ENCODE results near the gene ZMIZ1. TPM values are rescaled to one million over a fixed set of nuclear protein-coding genes. Genes with fewer than 3 reads are reported as not detected.

ZMIZ1 gene
- polyA plus RNA-seq, 4 donors = 74.1 to 80.9 (median 77.0) TPM

DNA sequence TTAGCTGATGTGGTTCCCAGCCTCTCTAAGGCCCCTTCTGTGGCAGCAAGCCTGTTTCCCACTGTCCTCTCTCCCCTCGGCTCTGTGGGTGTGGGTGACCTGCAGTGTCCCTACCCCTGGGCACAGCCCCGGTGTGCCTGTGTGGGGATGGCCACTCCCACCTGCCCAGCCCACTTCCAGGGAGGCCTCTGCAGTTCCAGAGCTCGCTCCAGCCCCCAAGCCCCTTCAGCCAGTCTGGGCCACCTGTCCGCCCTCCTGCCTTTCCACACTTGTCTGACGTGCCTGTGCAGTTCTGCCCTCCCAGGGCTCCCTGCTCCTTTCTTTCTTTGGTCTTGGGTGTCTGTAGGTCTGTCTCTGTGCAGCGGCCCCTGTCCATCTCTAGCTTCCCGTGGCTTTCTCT, 151.5 kb downstream of the ZMIZ1 start:
- DNase-seq (ENCODE audit: low read depth in 4 of 4, low spot score in 3 of 4) = no peak

DNA sequence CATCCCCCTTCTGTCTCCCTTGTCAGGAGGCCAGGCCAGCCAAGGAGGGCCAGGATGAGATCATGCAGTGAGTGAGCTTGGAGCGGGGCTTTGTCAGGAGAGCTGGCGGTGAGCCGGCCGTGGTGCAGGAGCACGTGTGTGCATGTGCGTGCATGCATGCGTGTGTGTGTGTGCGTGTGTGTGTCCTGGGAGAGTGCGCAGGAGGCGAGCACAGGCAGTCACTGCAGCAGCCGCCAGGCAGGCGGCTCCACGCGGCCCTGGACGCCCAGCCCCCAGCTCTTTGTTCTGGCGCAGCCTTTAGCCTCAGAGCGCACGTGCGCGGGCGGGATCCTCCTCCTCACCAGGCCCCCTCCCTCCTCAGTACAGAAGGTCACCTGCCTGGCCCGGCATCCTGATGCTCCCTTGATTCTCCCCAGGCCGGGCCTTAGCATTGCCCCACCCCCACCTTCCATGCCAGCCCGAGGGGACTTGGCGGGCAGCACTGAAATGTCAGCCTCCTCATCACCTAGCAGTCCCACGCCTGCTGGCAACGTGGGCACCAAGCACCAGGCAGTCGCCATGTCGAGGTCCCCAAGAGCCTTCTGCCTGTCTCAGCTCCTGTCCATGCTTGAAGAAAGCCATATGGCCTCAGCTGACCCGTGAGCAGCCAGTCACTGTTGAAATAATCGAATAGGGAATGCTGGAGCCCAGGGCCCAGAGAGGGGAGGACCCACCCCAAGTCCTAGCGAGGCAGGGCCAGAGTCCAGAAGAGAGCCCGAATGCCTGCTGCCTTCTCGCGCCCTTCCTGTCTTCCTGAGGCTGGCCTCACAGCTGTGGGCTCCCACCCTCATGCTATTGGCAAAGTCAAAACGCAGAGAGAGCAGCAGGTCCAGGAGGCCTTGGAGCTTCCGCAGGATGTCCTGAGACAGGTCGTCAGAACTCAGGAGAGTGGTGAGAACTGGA, 152.6 kb downstream of the ZMIZ1 start:
- DNase-seq (ENCODE audit: low read depth in 4 of 4, low spot score in 3 of 4) = peak in 1 of 4 donors; percentile 67

DNA sequence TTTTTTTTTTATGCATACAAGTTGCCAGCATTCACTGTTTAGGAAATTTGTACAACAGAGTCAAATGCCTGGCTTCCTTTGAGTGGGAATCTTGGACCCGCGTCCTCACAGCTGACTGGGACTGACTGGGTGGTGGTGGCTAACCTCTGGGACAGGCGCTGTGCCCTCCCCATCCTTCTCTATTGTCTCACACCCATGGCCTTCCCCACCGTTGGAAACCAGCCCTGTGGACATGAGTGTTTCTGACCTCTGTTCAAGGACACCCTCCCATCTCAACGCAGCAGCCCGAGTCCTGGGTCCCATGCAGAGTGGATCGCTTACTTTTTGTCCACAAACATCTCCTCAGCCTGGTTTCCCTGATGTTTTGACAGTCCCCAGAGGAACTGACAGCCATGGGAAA, 153.4 kb downstream of the ZMIZ1 start:
- DNase-seq (ENCODE audit: low read depth in 4 of 4, low spot score in 3 of 4) = no peak

DNA sequence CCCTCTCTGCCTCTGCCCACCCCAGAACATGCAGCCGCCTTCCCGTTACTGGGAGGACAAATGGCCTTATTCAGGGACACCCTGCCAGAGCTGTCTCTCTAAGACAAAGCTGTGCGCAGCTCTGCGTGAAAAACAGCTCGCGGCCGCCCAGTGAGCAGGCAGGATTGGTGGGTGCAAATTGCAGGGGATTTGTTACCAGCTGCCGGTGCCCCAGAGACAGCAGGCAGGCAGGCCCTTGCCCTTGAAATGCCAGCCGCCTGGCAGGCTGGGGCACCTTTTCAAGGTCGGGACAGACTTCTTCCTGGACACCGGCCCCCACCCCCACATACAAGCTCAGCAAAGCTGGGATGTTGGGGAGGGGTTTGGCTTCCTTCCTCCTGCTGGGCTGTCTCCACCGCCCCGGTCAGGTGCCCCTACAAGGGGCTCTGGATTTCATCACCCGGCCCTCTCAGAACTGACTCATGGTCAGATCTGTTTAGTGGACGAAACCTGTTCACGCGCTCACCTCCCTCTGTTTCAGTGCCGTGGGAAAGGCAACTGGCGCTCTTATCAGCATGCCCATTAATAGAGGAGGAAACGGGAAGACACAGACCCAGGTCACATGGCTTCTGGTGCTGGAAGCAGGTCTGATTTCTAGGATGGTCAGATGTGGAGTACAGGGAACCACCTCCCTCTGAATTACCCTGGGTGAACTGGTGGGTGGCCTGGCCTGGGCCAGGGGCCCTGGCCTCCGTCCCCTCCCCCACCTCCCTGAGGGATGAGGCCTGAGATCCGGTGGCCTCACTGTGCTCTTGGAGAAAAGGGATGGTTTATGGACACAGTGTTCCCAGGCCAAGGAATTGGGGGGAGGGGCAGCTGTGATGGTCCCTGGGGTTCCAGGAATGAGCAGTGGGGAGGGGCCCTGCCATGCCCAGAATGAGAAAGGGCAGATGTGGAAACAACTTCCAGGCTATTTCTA, 154.6 kb downstream of the ZMIZ1 start:
- DNase-seq (ENCODE audit: low read depth in 4 of 4, low spot score in 3 of 4) = no peak

DNA sequence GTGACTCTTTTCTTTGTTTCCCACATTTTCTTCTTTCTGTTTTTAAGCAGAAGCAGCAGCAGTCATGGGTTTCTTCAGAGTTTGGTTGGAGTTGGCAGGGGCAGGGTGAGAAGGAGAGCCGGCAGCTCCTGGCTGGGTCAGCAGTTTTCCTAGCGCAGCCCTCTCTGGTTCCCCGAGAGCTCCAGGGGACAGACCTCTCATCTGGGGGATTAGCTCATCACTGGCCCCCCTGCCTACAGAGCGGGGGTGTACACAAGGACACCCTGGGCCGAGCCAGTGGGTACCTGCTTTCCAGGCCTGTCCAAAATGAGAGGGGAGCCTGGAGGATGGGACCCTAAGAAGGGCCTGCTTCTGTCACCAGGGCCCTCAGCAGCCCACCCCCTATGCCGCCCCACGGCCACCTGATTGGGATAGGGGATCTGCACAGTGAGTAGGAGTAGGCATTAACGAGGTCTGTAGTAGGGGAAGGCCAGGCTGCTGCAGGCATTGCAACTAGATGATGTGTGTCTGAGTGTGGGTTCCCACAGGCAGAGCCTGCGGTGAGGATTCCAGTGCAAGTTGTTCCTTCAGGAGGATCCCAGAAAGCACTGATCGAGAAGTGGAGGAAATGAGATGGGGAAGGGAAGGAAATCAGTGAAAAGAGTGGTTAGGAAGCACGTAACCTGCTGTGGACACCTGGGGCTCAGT, 155.6 kb downstream of the ZMIZ1 start:
- no peak for DNase-seq (ENCODE audit: low read depth in 4 of 4, low spot score in 3 of 4)

DNA sequence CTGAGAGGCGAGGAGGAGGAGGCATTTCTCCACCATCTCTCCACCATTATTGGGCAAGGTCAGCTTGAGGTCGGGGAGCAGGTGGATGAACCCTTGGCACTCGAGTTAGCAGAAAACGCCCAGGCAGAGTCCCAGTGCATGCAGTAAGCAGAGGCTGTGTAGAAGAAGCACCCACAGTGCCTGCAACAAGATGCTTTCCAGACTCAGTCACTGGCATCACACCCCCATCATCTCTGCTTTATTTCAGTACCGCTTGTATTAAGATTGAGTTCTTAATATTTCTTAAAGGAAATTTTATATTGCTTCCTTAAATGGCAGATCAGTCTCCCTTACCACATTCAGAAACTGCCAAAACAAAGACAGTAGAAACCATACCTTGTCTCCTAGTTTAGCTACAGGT, 156.2 kb downstream of the ZMIZ1 start:
- no peak for DNase-seq (ENCODE audit: low read depth in 4 of 4, low spot score in 3 of 4)

DNA sequence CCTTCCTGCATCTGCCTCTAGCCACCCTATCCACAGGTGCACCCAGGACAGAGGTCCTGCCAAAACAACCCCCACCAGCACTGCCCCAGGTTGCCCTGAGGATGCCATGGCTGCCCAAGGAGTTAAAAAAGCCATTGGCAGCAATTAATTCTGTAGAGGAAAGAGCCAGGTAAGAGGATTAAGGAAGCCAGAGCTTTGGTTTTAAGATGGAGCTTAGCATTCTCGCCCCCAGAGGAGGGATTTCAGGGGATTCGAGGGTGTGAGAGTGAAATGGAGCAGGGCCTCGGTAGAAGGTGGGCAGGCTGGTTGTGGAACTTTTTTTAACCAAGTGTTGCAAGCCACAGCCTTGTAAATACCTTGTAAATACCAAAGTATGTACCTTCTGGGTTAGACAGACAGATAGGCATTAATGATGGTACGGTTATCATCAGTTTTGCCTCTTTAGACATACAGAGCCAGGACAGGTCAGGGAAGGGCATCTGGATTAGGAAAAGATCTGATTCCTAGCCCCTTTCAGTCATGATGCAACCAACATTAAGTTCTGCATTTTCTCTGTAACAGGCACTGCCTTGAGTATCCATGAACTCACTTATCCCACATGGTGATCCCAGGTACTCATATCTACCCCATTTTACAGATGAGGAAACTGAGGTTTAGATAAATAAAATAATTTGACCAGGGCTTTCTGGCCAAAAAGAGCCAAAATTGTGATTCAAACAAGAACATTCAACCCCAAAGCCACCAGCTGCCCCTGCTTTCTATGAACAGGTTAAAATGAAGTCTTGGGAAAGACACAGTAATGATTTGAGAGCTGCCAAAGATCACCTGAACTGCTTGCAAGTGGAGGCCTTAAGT, 157.9 kb downstream of the ZMIZ1 start:
- no peak for DNase-seq (ENCODE audit: low read depth in 4 of 4, low spot score in 3 of 4)

DNA sequence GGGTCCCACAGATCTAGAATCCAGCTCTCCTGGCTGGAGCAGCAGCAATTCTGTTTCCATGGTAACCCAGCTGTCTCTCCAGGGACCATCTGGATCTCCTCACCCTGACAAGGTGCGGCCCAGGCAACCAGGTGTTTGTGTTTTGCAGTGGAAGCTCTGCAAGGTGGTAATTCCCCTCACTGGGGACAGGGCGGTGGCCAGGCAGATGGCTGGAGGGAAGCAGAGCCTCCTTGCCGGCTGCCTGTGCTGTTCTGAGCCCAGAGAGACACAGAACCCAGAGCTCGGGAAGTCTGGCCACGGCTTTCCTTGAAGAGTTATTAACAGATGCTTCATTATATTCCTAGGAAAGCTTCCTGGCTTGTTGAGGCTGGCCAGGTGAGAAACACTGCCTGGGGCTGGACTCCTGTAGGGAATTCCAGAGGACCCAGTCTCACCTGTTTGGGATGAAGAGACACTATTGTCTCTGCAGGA, 160.3 kb downstream of the ZMIZ1 start:
- DNase-seq (ENCODE audit: low read depth in 4 of 4, low spot score in 3 of 4) = no peak

DNA sequence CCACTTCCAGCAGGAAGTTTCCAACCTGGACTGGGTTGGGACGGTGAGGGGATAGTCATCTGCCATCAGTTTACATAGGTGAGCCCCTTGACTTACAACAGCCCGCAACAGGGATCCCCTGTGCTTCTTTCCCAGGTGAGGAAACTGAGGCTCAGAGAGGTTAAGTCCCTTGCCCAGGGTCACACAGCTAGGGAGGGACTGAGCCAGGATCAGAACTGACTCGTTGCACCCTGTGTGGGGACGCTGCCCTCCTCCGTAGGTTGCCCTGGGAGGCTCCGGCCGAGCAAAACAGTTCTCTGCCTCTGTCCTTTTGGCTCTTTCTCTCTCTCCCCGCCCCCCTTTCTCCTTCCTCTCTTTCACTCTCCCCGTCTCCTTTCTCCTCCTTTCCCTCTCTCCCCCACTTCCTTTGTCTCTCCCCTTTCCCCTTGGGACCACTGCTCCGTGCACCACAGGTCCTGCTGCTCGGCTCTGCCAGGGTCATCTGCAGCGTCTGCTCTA, 161.1 kb downstream of the ZMIZ1 start:
- no peak for DNase-seq (ENCODE audit: low read depth in 4 of 4, low spot score in 3 of 4)

DNA sequence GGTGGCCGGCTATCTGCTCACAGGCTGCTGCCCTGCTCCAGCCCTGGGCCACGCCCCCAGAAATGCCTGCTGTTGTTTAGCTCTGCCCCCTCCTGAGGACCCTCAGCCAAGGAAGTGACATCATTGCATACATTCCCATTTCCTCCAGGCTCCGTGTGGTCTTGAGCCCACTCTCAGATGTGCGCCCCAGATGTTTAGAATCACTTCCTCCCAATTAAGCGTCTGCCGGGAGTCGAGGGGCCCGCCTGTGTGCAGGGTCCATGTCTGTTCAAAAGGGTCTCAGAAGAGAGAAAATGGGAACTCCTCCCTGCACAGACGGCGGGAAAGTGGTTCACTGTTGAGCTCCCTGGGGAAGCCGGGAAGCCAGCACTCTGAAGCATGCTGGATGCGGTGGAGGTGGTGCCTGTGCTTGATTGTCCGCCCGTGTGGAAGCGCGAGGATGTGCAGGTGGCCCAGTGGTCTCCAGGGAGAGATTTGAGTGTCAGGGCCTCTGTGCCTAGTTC, 161.6 kb downstream of the ZMIZ1 start:
- DNase-seq (ENCODE audit: low read depth in 4 of 4, low spot score in 3 of 4) = peak in 2 of 4 donors; percentile 68 to 74

DNA sequence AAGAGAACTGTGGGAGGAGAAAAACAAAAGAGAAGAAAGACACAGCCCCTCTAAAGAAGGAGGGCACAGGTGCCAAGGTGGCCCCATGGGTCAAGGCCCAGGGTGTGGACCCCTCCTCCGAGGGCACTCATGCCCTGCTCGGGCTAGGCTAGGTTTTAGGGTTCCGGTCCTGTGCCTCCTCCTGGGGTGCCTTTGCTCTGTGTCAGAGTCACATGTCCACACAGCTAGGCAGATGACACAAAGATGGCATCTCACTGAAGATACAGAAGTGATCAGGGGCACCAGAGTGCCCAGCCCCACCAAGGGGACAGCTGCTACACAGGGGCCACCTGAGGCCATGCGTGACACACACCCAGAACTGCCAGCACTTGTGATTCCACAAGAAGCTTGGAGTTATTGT, 162.1 kb downstream of the ZMIZ1 start:
- no peak for DNase-seq (ENCODE audit: low read depth in 4 of 4, low spot score in 3 of 4)

DNA sequence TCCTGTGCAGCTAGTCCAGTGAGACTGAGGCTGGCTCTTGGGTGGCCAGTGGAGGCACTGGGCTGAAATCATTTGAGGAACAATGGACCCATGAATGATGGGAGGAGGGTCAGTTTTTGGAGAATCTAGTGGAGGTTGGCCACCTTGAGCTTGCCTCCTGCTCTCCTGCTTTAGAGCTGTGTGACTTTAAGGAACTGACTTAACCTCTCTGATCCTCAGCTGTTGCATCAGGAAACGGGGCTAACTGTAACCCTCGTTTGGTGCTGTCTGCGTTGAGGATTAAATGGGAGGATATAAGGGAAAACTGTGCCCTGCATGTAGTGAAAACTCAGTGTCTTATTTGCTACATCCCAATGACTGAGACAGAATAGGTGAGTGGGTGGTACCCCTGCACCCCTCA, 163.1 kb downstream of the ZMIZ1 start:
- DNase-seq (ENCODE audit: low read depth in 4 of 4, low spot score in 3 of 4) = no peak

DNA sequence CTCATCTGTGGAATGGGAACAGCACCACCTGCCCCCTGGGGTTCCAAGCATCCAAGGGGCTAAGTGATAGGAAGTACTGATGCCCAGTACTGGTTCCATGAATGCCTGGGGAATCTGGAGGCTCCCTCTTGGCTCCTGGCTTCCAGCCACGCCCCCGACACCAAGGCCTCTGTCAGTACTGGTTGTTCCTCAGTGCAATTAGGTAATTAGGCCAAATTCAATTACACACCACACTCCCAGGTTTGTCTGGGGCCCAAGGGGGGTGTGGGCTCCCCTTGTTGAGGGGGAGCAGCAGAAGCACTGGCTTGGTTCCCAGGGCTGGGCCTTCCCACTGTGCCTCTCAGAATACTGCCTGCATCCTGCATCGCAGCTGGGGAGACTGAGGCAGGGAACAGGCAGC, 164.1 kb downstream of the ZMIZ1 start:
- DNase-seq (ENCODE audit: low read depth in 4 of 4, low spot score in 3 of 4) = no peak

DNA sequence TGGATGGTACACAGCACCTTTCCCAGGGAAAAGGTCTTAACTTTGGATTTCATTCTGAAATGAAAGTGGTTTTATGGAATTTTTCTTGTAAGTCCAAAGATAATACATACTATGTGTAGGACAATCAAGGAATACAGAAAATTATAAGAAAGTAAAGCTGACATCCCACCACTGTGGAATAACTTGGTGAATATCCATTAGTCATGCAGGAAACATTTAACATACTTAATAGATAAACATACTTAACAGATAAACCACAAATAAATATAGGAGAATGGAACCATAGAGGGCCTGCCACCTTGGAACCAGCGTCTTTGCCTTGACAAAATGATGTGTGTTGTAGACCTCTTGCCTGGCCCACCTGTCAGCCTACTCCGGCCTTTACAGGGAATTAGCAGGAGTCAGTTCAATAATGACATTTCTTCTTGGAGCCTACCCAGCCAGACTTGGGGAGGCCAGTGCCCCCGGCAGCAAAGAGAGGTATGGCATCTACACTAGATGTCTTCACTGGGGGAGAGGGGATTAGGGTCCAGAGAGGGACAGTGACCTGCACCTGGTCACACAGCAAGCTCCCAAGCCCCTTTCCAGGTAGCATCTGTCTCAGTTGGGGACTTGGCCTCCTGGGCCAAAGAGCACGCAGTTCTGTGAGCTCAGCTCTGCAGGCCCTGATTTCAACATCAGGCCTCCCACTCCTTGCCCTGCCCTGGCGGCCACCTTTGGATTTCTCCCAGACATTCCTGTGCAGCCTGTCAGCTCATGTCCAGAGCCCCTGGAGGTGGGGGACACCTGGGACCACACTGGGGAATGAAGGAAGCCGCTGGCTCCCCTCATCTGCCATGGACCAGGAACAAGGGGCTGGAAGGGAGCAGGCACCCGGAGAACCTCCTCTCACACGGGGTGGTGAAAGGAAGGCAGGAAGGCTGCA, 165.9 kb downstream of the ZMIZ1 start:
- no peak for DNase-seq (ENCODE audit: low read depth in 4 of 4, low spot score in 3 of 4)

DNA sequence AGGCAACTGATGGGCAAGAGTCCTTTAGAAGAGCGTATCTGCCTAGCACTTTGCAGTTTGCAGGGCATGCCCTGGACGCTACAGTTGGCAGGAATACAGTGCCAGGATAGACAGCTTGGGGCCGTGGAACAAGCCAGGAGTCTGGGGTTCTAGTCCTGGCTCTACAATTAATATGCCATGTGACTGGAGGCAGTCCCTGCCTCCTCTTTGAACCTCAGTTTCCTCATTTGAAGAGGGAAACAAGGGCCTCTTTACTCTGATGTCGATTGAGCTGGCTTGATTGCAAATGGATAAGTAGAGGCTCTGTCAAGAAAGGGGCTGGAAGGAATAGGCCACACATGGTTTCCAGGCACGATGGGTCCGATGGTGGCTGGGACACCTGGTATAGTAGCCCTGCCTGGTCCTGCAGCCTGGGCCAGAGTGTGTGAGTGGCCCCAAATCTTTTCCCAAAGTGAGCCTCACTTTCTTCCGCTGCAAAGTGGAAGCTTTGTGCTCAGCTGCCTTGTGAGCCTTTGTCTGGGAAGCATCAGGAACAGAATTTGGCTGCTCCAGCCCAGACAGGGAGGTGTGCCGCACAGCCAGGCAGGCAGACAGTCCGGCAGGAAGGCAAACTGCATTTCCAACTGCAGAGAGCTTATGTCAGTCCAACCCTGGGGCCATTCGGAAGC, 167.1 kb downstream of the ZMIZ1 start:
- DNase-seq (ENCODE audit: low read depth in 4 of 4, low spot score in 3 of 4) = no peak

DNA sequence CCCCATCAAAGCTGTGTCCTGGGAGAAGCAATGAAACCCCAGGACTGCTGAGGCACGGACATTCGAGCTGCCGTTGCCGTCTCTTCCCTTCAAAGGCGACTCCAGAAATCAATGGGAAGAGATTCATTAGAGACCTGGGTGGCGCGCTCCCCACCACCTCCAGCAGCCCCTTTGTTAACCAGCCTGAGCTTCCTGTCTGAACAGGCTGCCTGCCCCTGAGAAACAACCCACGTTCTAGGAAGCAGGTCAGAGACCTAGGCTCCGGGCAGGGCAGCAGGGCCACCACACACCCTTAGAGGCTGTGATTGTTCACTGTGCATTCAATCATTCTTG, 167.6 kb downstream of the ZMIZ1 start:
- no peak for DNase-seq (ENCODE audit: low read depth in 4 of 4, low spot score in 3 of 4)

DNA sequence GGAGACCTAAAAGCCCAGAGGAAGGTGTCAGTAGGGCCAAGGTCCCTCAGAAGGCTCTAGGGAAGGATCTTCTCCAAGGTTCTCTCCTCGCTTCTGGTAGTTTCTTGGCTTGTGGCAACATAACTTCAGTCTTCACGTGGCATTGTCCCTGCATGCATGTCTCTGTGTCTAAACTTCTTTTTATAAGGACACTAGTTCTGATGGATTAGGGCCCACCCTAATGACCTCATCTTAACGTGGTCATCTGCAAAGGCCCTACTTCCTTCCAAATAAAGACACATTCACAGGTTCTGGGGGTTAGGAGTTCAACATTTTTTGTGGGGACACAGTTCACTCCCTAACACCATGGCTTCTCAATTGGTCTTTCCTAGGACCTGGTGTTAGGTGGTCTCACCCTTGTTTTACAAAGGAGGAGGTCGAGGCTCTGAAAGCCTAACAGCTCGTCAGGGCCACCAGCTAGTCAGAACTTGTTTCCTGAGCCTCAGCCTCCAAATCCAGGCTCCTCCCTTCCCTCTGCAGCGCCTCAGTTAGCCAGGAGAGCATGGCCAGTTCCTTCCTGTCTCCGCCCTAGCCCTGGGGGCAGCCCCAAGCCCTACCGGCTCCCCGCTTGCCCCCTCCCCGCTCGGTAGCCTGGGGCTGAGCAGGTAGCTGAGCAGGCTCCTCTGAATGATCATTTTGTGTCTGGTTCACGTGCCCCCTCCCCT, 168.8 kb downstream of the ZMIZ1 start:
- DNase-seq (ENCODE audit: low read depth in 4 of 4, low spot score in 3 of 4) = no peak

Data from right renal pelvis (tissue), 4 donors.